HepG2 (cell line): ENCODE data around the gene KLHL21. TPM values are rescaled to one million over a fixed set of nuclear protein-coding genes. Genes with fewer than 3 reads are reported as not detected.

Source experiments
- EEA1 ChIP-seq: sonication (generic); formaldehyde crosslinking; IDR thresholded peaks from 2 replicates; pipeline ENCODE4 v1.5.1; 2020; ENCODE audit warnings: mild to moderate bottlenecking, missing genetic modification reagents, borderline replicate concordance
- FOXA1 ChIP-seq, 2 experiments: fragments of 450-650 bp in 1 of 2; sonication (generic) in 1 of 2; formaldehyde crosslinking in 1 of 2; IDR thresholded peaks; 2 replicates each; pipeline versions ENCODE4 v1.4.0 to v1.6.1; 2016 to 2020; ENCODE audit warnings: missing genetic modification reagents in 1 of 2
- GABPA ChIP-seq, 2 experiments: IDR thresholded peaks; 2 replicates each; pipeline ENCODE4 v1.6.1; 2011 to 2016; ENCODE audit warnings: low read depth in 2 of 2, low read length in 1 of 2, missing biosample characterization in 1 of 2, missing genetic modification characterization in 1 of 2
- HNF4G ChIP-seq, 2 experiments: sonication (generic) in 1 of 2; formaldehyde crosslinking in 1 of 2; IDR thresholded peaks; 2 replicates each; pipeline versions ENCODE4 v1.4.0 to v1.6.1; 2011 to 2020; ENCODE audit warnings: borderline replicate concordance in 2 of 2, low read depth in 2 of 2, mild to moderate bottlenecking in 2 of 2, low read length in 1 of 2, missing genetic modification reagents in 1 of 2, moderate library complexity in 1 of 2
- IKZF1 ChIP-seq: fragments of 450-650 bp; IDR thresholded peaks from 2 replicates; pipeline ENCODE4 v1.7.1; 2016
- IRF2 ChIP-seq: IDR thresholded peaks from 2 replicates; pipeline ENCODE4 v1.6.1; 2018; ENCODE audit warnings: missing genetic modification reagents, missing compliant biosample characterization
- ISX ChIP-seq: sonication (generic); formaldehyde crosslinking; conservative IDR thresholded peaks from 2 replicates; pipeline ENCODE4 v1.5.0; 2020; ENCODE audit warnings: missing genetic modification reagents
- KDM6A ChIP-seq: IDR thresholded peaks from 2 replicates; pipeline ENCODE4 v1.6.1; 2016; ENCODE audit warnings: low read depth
- MAZ ChIP-seq, 2 experiments: sonication (generic) in 1 of 2; formaldehyde crosslinking in 1 of 2; IDR thresholded peaks; 2 replicates each; pipeline versions ENCODE4 v1.5.0 to v1.6.1; 2012 to 2020; ENCODE audit warnings: low read depth in 2 of 2, mild to moderate bottlenecking in 2 of 2, borderline replicate concordance in 1 of 2, improper control_type of control experiment in 1 of 2, low read length in 1 of 2, missing genetic modification reagents in 1 of 2, moderate library complexity in 1 of 2
- NFIB ChIP-seq: sonication (generic); formaldehyde crosslinking; IDR thresholded peaks from 2 replicates; pipeline ENCODE4 v1.9.0; 2021; ENCODE audit warnings: missing genetic modification reagents, mild to moderate bottlenecking, borderline replicate concordance
- POLR2G ChIP-seq: fragments of 200-400 bp; formaldehyde crosslinking; IDR thresholded peaks from 2 replicates; pipeline ENCODE4 v1.6.1; 2018; ENCODE audit warnings: mild to moderate bottlenecking, low read depth, low read length, moderate library complexity
- RBAK ChIP-seq: sonication (generic); formaldehyde crosslinking; IDR thresholded peaks from 2 replicates; pipeline ENCODE4 v1.5.1; 2020; ENCODE audit warnings: mild to moderate bottlenecking, missing genetic modification reagents
- ZBTB42 ChIP-seq: sonication (generic); formaldehyde crosslinking; IDR thresholded peaks from 2 replicates; pipeline ENCODE4 v1.5.0; 2020; ENCODE audit warnings: mild to moderate bottlenecking, missing genetic modification reagents
- ZFP36L2 ChIP-seq: sonication (generic); formaldehyde crosslinking; IDR thresholded peaks from 2 replicates; pipeline ENCODE4 v1.4.0; 2020; ENCODE audit warnings: missing genetic modification reagents
- ZNF232 ChIP-seq: sonication (generic); formaldehyde crosslinking; IDR thresholded peaks from 2 replicates; pipeline ENCODE4 v1.4.0; 2020; ENCODE audit warnings: missing genetic modification reagents, borderline replicate concordance
- ZNF263 ChIP-seq: sonication (generic); formaldehyde crosslinking; IDR thresholded peaks from 2 replicates; pipeline ENCODE4 v1.4.0; 2020; ENCODE audit warnings: missing genetic modification reagents
- ZNF614 ChIP-seq: IDR thresholded peaks from 2 replicates; pipeline ENCODE4 v1.6.1; 2018; ENCODE audit warnings: missing biosample characterization, missing genetic modification reagents, inconsistent platforms, borderline replicate concordance
- ZNF644 ChIP-seq: IDR thresholded peaks from 2 replicates; pipeline ENCODE4 v1.6.1; 2016; ENCODE audit warnings: low read depth
- ZNF709 ChIP-seq: sonication (generic); formaldehyde crosslinking; IDR thresholded peaks from 2 replicates; pipeline ENCODE4 v1.5.0; 2020; ENCODE audit warnings: mild to moderate bottlenecking, missing genetic modification reagents
- ZNF770 ChIP-seq: sonication (generic); formaldehyde crosslinking; IDR thresholded peaks from 2 replicates; pipeline ENCODE4 v1.5.0; 2020; ENCODE audit warnings: mild to moderate bottlenecking, missing genetic modification reagents
- polyA plus RNA-seq, 8 experiments: library from polyadenylated mRNA; depleted of rRNA in 3 of 8; stranded (reverse) in 7 of 8; unstranded in 1 of 8; fragments of >200 nt; fragmentation: Illumina TruSeq in 4 of 8; extraction: Trizol in 4 of 8; gene quantifications; 2 replicates each; pipeline versions ENCODE4 v1.2.1 to v1.2.3, GENCODE V29; 2011 to 2016; ENCODE audit warnings: low read depth in 4 of 8, missing spikeins in 1 of 8, mixed read lengths in 1 of 8; ENCODE audit not compliant: insufficient read depth in 1 of 8
- total RNA-seq, 5 experiments: library from RNA; depleted of rRNA; stranded (reverse); fragments of >200 nt; fragmentation: Illumina TruSeq; extraction: Trizol; gene quantifications; 2 replicates each; pipeline ENCODE4 v1.2.3, GENCODE V29; 2016; ENCODE audit warnings: low read depth in 1 of 5
- TF ChIP-seq, protein P1 (sequence below): sonication (generic); formaldehyde crosslinking; IDR thresholded peaks from 2 replicates; pipeline ENCODE4 v1.5.0; 2020; ENCODE audit warnings: mild to moderate bottlenecking, missing genetic modification reagents
- TF ChIP-seq, protein P2 (sequence below): sonication (generic); formaldehyde crosslinking; IDR thresholded peaks from 2 replicates; pipeline ENCODE4 v1.4.0; 2020; ENCODE audit warnings: missing genetic modification reagents

The KLHL21 gene
- total and polyA plus RNA-seq, 2 of the 13 experiments (the other 11 are each of a cell fraction or from before 2014, with no cell fraction given) = 14.8 to 25.0 TPM

GRCh38 chr1:6624710-6625583 lies 22.3 kb upstream of the KLHL21 start, which contains the start of gene THAP3 (continued):
- TF ChIP-seq, protein P1, sequence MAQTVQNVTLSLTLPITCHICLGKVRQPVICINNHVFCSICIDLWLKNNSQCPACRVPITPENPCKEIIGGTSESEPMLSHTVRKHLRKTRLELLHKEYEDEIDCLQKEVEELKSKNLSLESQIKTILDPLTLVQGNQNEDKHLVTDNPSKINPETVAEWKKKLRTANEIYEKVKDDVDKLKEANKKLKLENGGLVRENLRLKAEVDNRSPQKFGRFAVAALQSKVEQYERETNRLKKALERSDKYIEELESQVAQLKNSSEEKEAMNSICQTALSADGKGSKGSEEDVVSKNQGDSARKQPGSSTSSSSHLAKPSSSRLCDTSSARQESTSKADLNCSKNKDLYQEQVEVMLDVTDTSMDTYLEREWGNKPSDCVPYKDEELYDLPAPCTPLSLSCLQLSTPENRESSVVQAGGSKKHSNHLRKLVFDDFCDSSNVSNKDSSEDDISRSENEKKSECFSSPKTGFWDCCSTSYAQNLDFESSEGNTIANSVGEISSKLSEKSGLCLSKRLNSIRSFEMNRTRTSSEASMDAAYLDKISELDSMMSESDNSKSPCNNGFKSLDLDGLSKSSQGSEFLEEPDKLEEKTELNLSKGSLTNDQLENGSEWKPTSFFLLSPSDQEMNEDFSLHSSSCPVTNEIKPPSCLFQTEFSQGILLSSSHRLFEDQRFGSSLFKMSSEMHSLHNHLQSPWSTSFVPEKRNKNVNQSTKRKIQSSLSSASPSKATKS (CRISPR knock-in tag) = no peak
- TF ChIP-seq, protein P2, sequence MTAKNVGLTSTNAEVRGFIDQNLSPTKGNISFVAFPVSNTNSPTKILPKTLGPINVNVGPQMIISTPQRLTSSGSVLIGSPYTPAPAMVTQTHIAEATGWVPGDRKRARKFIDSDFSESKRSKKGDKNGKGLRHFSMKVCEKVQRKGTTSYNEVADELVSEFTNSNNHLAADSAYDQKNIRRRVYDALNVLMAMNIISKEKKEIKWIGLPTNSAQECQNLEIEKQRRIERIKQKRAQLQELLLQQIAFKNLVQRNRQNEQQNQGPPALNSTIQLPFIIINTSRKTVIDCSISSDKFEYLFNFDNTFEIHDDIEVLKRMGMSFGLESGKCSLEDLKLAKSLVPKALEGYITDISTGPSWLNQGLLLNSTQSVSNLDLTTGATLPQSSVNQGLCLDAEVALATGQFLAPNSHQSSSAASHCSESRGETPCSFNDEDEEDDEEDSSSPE (CRISPR knock-in tag) = no peak
- TF ChIP-seq ZNF644 (CRISPR knock-in tag) = peak; percentile 60; the same call in 1 of the 2 replicates
- no peak for TF ChIP-seq RBAK
- no peak for TF ChIP-seq EEA1 (CRISPR knock-in tag)
- no peak for TF ChIP-seq KDM6A (CRISPR knock-in tag)
- TF ChIP-seq NFIB (CRISPR knock-in tag) = no peak
- TF ChIP-seq HNF4G (IDR thresholded peaks at IDR 0.05; ENCODE audit: borderline replicate concordance, low read depth, low read length) = no peak
- TF ChIP-seq HNF4G (CRISPR knock-in tag; IDR thresholded peaks at IDR 0.05; ENCODE audit: borderline replicate concordance, low read depth) = 0 out of 2 replicates have a peak, but pooled peaks have one; percentile 32
- peak; percentile 41; the same call in 1 of the 2 replicates for TF ChIP-seq IRF2 (CRISPR knock-in tag)
- no peak for TF ChIP-seq ISX (CRISPR knock-in tag)
- TF ChIP-seq ZNF263 (CRISPR knock-in tag) = peak; percentile 21; the same call in 1 of the 2 replicates
- TF ChIP-seq ZFP36L2 (CRISPR knock-in tag) = no peak
- no peak for TF ChIP-seq IKZF1
- TF ChIP-seq ZNF709 (CRISPR knock-in tag) = 0 out of 2 replicates have a peak, but pooled peaks have one; percentile 56
- TF ChIP-seq ZBTB42 (CRISPR knock-in tag) = no peak
- no peak for TF ChIP-seq FOXA1 (IDR thresholded peaks at IDR 0.05)
- TF ChIP-seq FOXA1 (CRISPR knock-in tag; IDR thresholded peaks at IDR 0.05) = no peak
- TF ChIP-seq GABPA (IDR thresholded peaks at IDR 0.05; ENCODE audit: low read depth, low read length) = no peak
- no peak; the same call in 1 of the 2 replicates for TF ChIP-seq GABPA (CRISPR knock-in tag; IDR thresholded peaks at IDR 0.05; ENCODE audit: low read depth)
- TF ChIP-seq ZNF232 (CRISPR knock-in tag) = no peak
- TF ChIP-seq ZNF770 (CRISPR knock-in tag) = no peak
- TF ChIP-seq POLR2G = peak; percentile 67
- TF ChIP-seq MAZ (IDR thresholded peaks at IDR 0.05; ENCODE audit: borderline replicate concordance, low read depth, low read length) = peak; percentile 27; the same call in 1 of the 2 replicates
- peak; percentile 80 for TF ChIP-seq MAZ (CRISPR knock-in tag; IDR thresholded peaks at IDR 0.05; ENCODE audit: low read depth)
- no peak for TF ChIP-seq ZNF614 (CRISPR knock-in tag)
